HEK293 (cell line): Measurements from ENCODE around the gene PGGT1B.

Experiments
- GLIS1 ChIP-seq: fragments of 450-650 bp; formaldehyde crosslinking; IDR thresholded peaks from 2 replicates; pipeline ENCODE4 v1.5.1; 2016; ENCODE audit warnings: missing biosample characterization, missing genetic modification characterization
- HOXD13 ChIP-seq: sonication (generic); formaldehyde crosslinking; IDR thresholded peaks from 2 replicates; pipeline ENCODE4 v1.8.0; 2022; ENCODE audit warnings: missing genetic modification reagents, borderline replicate concordance
- SP2 ChIP-seq: fragments of 450-650 bp; formaldehyde crosslinking; IDR thresholded peaks from 2 replicates; pipeline ENCODE4 v1.5.1; 2016; ENCODE audit warnings: missing biosample characterization, missing genetic modification characterization
- SP3 ChIP-seq: fragments of 450-650 bp; formaldehyde crosslinking; IDR thresholded peaks from 2 replicates; pipeline ENCODE4 v1.5.1; 2016; ENCODE audit warnings: missing biosample characterization, missing genetic modification characterization
- ZNF184 ChIP-seq: fragments of 450-650 bp; IDR thresholded peaks from 2 replicates; pipeline ENCODE4 v1.5.1; 2018; ENCODE audit warnings: missing biosample characterization, mild to moderate bottlenecking, missing genetic modification characterization
- ZNF48 ChIP-seq: fragments of 450-650 bp; formaldehyde crosslinking; IDR thresholded peaks from 2 replicates; pipeline ENCODE4 v1.5.1; 2016; ENCODE audit warnings: missing biosample characterization, missing genetic modification characterization
- ZNF530 ChIP-seq: fragments of 450-650 bp; formaldehyde crosslinking; IDR thresholded peaks from 2 replicates; pipeline ENCODE4 v1.5.1; 2016; ENCODE audit warnings: low read depth, missing biosample characterization, missing genetic modification characterization
- ZNF660 ChIP-seq: fragments of 450-650 bp; IDR thresholded peaks from 2 replicates; pipeline ENCODE4 v1.5.1; 2018; ENCODE audit warnings: missing biosample characterization, mild to moderate bottlenecking, missing genetic modification characterization
- ZNF785 ChIP-seq: fragments of 450-650 bp; formaldehyde crosslinking; IDR thresholded peaks from 2 replicates; pipeline ENCODE4 v1.5.1; 2016; ENCODE audit warnings: missing biosample characterization, missing genetic modification characterization
- ZNF791 ChIP-seq: fragments of 450-650 bp; formaldehyde crosslinking; IDR thresholded peaks from 2 replicates; pipeline ENCODE4 v1.5.1; 2016; ENCODE audit warnings: missing biosample characterization, missing genetic modification characterization
- ZSCAN30 ChIP-seq: fragments of 450-650 bp; IDR thresholded peaks from 2 replicates; pipeline ENCODE4 v1.5.1; 2018; ENCODE audit warnings: missing biosample characterization, mild to moderate bottlenecking, missing genetic modification characterization, moderate library complexity
- TF ChIP-seq, protein P1 (sequence below): fragments of 450-650 bp; formaldehyde crosslinking; conservative IDR thresholded peaks from 2 replicates; pipeline ENCODE4 v1.5.1; 2016; ENCODE audit warnings: low read depth, missing biosample characterization, missing genetic modification characterization
- TF ChIP-seq, protein P2 (sequence below): fragments of 450-650 bp; formaldehyde crosslinking; IDR thresholded peaks from 2 replicates; pipeline ENCODE4; 2016; ENCODE audit warnings: missing biosample characterization, missing genetic modification characterization
- TF ChIP-seq, protein P3 (sequence below): fragments of 450-650 bp; formaldehyde crosslinking; IDR thresholded peaks from 2 replicates; pipeline ENCODE4 v1.5.1; 2016; ENCODE audit warnings: missing biosample characterization, missing genetic modification characterization
- TF ChIP-seq, protein P4 (sequence below): fragments of 450-650 bp; formaldehyde crosslinking; IDR thresholded peaks from 2 replicates; pipeline ENCODE4 v1.5.1; 2016; ENCODE audit warnings: missing biosample characterization, missing genetic modification characterization
- TF ChIP-seq, protein P5 (sequence below): fragments of 450-650 bp; formaldehyde crosslinking; IDR thresholded peaks from 2 replicates; pipeline ENCODE4 v1.5.1; 2017; ENCODE audit warnings: missing biosample characterization, mild to moderate bottlenecking, missing genetic modification characterization, moderate library complexity

Gene PGGT1B

DNA sequence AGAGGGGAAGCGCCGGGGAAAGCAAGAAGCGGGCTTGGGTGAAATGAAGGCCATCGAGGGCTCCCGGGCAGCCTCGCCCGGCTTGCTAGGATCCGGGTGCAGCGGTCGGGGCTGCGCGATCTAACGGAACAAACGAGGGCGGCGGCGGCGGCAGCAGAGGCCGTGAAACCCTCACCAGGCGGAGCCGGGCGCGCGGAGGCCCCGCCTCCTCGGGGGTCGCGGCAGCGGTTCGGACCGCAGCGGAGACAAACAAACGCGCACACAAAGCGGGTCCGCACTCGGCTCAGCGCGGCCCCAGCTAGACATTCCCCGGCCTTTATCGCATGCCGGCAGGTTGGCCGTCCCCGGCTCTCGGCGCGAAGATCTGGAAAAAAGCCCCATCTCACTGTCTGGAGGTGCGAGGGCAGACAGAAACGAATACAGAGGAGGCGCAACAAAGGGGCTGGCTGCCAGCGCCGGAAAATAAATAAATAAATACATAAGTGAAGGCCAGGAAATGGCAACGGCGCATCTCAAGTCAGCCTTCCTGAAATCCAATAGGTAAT is 82.4 kb downstream of the PGGT1B start (continued):
- no peak for TF ChIP-seq ZNF530 (tag by site-specific recombination)
- peak; percentile 43; the same call in 1 of the 2 replicates for TF ChIP-seq ZSCAN30 (tag by site-specific recombination)
- TF ChIP-seq ZNF791, result no peak
- TF ChIP-seq, protein P1, sequence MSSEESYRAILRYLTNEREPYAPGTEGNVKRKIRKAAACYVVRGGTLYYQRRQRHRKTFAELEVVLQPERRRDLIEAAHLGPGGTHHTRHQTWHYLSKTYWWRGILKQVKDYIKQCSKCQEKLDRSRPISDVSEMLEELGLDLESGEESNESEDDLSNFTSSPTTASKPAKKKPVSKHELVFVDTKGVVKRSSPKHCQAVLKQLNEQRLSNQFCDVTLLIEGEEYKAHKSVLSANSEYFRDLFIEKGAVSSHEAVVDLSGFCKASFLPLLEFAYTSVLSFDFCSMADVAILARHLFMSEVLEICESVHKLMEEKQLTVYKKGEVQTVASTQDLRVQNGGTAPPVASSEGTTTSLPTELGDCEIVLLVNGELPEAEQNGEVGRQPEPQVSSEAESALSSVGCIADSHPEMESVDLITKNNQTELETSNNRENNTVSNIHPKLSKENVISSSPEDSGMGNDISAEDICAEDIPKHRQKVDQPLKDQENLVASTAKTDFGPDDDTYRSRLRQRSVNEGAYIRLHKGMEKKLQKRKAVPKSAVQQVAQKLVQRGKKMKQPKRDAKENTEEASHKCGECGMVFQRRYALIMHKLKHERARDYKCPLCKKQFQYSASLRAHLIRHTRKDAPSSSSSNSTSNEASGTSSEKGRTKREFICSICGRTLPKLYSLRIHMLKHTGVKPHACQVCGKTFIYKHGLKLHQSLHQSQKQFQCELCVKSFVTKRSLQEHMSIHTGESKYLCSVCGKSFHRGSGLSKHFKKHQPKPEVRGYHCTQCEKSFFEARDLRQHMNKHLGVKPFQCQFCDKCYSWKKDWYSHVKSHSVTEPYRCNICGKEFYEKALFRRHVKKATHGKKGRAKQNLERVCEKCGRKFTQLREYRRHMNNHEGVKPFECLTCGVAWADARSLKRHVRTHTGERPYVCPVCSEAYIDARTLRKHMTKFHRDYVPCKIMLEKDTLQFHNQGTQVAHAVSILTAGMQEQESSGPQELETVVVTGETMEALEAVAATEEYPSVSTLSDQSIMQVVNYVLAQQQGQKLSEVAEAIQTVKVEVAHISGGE (tag by site-specific recombination), result peak; percentile 48
- TF ChIP-seq SP2 (tag by site-specific recombination), result peak; percentile 61
- TF ChIP-seq SP3 (tag by site-specific recombination), result peak; percentile 43; the same call in 1 of the 2 replicates
- peak; percentile 79; the same call in 1 of the 2 replicates for TF ChIP-seq ZNF660 (tag by site-specific recombination)
- TF ChIP-seq ZNF48, result no peak
- TF ChIP-seq ZNF184 (tag by site-specific recombination), result 0 out of 2 replicates have a peak, but pooled peaks have one; percentile 7
- no peak for TF ChIP-seq ZNF785 (tag by site-specific recombination)
- TF ChIP-seq GLIS1 (tag by site-specific recombination), result no peak
- TF ChIP-seq, protein P2, sequence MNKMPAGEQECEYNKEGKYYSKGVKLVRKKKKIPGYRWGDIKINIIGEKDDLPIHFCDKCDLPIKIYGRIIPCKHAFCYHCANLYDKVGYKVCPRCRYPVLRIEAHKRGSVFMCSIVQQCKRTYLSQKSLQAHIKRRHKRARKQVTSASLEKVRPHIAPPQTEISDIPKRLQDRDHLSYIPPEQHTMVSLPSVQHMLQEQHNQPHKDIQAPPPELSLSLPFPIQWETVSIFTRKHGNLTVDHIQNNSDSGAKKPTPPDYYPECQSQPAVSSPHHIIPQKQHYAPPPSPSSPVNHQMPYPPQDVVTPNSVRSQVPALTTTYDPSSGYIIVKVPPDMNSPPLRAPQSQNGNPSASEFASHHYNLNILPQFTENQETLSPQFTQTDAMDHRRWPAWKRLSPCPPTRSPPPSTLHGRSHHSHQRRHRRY (tag by site-specific recombination), result no peak
- TF ChIP-seq, protein P3, sequence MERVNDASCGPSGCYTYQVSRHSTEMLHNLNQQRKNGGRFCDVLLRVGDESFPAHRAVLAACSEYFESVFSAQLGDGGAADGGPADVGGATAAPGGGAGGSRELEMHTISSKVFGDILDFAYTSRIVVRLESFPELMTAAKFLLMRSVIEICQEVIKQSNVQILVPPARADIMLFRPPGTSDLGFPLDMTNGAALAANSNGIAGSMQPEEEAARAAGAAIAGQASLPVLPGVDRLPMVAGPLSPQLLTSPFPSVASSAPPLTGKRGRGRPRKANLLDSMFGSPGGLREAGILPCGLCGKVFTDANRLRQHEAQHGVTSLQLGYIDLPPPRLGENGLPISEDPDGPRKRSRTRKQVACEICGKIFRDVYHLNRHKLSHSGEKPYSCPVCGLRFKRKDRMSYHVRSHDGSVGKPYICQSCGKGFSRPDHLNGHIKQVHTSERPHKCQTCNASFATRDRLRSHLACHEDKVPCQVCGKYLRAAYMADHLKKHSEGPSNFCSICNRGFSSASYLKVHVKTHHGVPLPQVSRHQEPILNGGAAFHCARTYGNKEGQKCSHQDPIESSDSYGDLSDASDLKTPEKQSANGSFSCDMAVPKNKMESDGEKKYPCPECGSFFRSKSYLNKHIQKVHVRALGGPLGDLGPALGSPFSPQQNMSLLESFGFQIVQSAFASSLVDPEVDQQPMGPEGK, result peak; percentile 49; the same call in 1 of the 2 replicates
- TF ChIP-seq, protein P4, sequence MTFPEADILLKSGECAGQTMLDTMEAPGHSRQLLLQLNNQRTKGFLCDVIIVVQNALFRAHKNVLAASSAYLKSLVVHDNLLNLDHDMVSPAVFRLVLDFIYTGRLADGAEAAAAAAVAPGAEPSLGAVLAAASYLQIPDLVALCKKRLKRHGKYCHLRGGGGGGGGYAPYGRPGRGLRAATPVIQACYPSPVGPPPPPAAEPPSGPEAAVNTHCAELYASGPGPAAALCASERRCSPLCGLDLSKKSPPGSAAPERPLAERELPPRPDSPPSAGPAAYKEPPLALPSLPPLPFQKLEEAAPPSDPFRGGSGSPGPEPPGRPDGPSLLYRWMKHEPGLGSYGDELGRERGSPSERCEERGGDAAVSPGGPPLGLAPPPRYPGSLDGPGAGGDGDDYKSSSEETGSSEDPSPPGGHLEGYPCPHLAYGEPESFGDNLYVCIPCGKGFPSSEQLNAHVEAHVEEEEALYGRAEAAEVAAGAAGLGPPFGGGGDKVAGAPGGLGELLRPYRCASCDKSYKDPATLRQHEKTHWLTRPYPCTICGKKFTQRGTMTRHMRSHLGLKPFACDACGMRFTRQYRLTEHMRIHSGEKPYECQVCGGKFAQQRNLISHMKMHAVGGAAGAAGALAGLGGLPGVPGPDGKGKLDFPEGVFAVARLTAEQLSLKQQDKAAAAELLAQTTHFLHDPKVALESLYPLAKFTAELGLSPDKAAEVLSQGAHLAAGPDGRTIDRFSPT (tag by site-specific recombination), result 0 out of 2 replicates have a peak, but pooled peaks have one; percentile 26
- no peak for TF ChIP-seq HOXD13
- TF ChIP-seq, protein P5, sequence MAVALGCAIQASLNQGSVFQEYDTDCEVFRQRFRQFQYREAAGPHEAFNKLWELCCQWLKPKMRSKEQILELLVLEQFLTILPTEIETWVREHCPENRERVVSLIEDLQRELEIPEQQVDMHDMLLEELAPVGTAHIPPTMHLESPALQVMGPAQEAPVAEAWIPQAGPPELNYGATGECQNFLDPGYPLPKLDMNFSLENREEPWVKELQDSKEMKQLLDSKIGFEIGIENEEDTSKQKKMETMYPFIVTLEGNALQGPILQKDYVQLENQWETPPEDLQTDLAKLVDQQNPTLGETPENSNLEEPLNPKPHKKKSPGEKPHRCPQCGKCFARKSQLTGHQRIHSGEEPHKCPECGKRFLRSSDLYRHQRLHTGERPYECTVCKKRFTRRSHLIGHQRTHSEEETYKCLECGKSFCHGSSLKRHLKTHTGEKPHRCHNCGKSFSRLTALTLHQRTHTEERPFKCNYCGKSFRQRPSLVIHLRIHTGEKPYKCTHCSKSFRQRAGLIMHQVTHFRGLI, result peak; percentile 87
